Esophagus mucosa (tissue), 1 donor: Measurements from ENCODE around the gene RIMS3. TPM values are rescaled to one million over a fixed set of nuclear protein-coding genes. Genes with fewer than 3 reads are reported as not detected.

Experiments
- ATAC-seq: fragments of 200-7000 bp; cut with Tn5 transposase; one replicate; pipeline ENCODE4 v1.9.1; 2020
- total RNA-seq: library from RNA; stranded (reverse); gene quantifications from one replicate; pipeline ENCODE4 v1.2.4, GENCODE V29; 2023
- donor health status: DM: yes; HTN: yes; CAD: no.

RIMS3 gene
- total RNA-seq, 1 donor from 2014 or later = 2.2 TPM

DNA sequence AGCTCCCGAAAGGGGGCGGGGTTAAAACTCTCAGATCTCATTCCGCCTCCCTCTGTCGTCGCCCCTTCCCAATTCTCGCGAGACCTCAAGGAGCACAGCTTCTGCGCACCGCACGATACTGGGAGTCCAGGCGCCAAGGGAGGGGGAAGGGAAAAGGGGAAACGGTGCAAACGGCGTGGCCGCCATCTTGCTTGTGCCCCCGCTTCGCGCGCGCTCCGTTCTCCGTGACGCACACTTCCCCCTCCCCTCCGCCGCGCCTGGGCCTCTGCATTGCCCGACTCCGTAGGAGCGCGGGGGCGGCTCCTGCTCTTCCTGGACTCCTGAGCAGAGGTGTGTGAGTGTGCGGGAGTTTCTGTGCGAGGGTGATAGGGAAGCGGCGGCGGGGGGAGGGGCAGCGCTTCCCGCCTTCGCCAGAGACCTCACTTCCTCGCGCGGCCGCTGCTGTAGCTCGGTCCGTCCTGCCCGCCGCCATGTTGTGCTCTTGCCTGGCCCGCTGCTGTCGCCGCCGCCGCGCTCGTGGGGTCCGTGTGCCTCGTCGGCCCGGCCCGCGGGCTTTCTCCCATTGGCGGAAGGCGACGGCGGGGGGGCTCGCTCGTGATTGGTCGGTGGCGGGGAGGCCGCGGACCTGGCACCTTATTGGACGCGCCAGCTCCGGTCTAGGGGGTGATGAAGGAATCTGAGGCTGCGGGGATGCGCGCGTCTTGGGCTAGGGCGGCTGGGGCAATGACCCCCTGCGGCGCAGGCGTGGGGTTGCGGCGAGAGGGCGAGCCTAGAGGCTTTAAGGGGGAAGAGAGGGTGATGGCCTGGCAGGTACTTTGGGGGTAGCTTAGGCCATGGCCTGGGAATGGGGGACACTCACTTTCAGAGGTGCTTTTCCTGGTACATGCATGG, 26.3 kb upstream of the RIMS3 start, which contains the start of gene NFYC:
Gene NFYC (plus strand): TSS at position 167 of the 891 bp plus-strand sequence. CDS start 47,140 bp downstream, outside the sequence.
- ATAC-seq = peak; percentile 97

DNA sequence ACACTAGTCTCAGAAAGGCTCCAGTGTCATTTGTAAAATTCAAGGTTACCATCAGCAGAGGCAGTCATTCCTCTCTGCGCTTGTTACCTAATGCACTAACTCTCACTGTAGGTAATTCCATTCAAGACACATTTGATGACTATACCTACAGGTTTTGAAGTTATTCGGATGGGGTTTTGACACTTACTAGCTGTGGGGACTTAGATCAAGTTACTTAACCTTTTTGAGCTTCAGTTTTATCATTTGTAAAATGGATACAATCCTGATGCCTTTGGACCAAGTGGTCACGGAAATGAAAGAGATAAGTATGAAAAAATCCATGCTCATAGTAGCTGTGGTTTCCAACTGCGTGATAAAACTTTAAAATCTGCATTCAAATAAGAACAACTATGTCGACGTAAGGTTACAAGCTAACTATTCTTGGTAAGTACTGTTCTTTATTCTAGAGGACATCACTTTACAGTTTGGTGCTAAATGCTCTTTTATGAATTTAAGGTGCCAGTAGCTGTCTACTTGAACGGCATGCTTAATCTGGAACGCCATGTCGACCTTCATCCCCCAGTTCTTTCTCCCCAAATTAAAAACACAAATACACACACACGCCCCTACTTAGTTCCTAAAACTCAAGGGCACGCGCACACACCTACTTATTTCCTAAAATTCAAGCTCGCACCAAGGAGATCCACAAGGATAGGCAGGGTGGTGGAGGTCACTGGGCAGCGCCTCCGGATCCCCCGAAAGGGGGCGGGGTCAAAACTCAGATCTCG, 25.5 kb upstream of the RIMS3 start:
- no peak for ATAC-seq

GRCh38 chr1:40689737-40690136, 24.3 kb upstream of the RIMS3 start:
- no peak for ATAC-seq

DNA sequence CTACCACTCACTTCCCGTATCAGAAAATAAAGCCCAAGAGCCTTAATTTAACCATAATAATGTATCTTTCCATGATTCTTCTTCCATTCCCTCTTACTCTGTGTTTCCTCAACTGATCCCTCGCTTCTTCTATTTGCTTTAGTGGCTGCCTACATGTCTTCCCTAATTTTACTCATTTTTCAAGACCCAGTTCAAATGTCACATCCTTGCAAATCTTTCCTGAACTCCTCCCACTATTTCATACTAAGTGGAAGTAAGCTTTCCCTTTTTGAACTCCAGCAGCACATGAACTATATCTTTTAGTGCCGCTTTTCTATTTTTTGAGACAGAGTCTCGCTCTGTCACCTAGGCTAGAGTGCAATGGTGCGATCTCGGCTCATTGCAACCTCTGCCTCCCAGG, 22.2 kb upstream of the RIMS3 start:
- ATAC-seq = no peak

DNA sequence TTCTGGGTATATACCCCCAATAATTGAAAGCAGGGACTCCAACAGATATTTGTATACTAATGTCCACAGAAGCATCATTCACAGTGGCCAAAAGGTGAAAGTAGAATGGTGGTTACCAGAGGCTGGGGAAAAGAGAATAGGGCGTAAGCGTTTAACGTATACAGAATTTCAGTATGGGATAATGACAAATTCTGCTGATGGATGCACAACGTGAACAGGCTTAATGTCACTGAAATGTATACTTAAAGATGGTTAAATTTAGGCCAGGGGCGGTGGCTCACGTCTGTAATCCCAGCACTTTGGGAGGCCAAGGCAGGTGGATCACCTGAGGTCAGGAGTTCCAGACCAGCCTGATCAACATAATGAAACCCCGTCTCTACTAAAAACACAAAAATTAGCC, 21.6 kb upstream of the RIMS3 start:
- ATAC-seq = no peak

GRCh38 chr1:40684669-40685068, 19.2 kb upstream of the RIMS3 start:
- ATAC-seq = no peak

DNA sequence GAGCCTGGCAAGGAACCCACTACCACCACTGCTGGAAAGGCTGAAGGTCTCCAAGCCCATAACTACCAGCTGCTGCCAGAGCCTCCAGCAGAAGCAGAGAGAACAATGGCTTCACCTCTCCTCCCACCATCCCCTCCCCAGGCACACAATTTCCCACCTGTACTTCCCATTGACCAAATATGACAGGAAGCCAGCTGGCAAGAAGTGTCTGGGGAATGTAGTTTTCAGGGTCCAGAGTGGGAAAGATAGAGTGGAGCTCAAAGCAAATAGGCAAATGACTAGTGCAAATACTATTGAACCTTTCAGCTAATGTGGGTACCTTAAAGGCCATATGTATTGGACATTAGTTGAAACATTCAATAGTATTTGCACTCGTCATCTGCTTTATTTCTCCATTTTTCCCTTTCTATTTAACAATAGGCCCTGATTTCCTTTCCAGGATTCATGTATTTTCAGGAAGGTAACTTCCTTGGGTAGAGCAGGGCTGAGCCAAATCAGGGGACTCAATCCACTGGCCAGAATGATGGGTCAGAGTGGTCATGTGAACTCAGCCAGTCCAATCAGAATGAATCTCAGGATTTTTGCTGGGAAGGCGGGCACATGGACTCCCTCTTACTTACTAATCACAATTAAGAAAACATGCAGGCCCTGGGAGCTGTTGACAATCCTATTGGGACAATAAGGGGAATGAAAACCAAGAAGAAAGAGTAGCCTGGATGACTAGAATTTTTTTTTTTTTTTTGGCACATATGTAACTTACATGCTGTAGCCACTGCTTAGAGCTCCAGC, 13.9 kb upstream of the RIMS3 start:
- ATAC-seq = no peak

DNA sequence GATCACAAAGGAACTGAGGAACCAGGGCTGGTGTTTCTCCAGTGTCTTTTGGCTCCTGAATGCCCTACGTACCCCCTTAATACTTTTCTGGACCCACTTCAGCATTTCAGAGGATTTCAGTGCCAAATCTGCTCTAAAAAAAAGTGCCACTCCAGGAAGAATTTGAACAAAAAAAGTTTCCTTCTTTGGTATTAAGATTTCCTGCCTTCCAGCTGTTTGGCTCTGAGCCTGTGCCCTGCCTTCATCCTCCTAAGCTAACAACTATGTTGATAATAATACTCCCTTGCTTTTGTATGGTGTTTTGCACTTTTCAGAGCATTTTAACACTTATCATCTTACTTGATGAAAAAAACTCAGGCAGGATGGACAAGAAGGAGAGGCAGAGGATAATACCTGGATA, 11.0 kb upstream of the RIMS3 start:
- no peak for ATAC-seq

GRCh38 chr1:40673452-40673851, 8.0 kb upstream of the RIMS3 start:
- ATAC-seq = no peak

DNA sequence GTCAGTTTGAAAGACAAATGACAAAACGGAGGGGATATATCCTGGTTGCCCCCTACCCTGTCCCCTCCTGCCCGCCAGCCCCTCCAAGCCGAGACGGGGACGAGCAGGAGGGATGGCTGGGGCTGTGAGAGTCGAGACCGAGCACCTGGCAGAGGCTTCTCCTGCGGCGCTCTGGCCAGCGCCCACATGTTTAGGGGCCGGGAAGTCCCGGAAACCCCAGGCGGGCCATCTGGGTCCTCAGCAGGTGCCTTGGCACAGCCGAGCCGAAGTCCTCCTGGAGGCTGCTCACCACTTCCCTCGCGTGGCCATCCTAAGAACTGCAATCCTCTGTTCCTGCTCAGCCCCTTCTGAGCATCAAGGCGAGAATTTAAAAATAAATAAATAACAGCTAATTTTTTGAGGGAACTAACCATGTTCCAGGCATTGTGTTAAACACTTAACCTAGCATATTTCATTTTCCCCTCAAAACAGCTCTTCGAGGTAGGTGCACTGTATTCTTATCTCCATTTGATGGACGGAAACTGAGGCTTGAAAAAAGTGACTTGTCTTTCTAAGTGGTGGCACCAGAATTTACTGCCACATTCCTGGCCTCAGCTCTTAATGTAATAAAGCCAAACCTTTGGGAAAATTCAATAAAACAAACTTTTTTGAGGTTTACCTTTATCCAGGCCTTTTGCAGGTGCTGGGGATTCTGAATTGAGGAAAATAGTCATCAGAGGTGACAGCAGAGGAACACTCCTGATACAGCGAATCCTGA, 3.5 kb upstream of the RIMS3 start:
- ATAC-seq = peak; percentile 78

GRCh38 chr1:40664791-40665190, 691 bp downstream of the RIMS3 start:
- no peak for ATAC-seq

GRCh38 chr1:40664167-40664537, 1.3 kb downstream of the RIMS3 start:
- no peak for ATAC-seq

- ATAC-seq = no peak
Observed at GRCh38 chr1:40663324-40664166, 1.9 kb downstream of the RIMS3 start.

DNA sequence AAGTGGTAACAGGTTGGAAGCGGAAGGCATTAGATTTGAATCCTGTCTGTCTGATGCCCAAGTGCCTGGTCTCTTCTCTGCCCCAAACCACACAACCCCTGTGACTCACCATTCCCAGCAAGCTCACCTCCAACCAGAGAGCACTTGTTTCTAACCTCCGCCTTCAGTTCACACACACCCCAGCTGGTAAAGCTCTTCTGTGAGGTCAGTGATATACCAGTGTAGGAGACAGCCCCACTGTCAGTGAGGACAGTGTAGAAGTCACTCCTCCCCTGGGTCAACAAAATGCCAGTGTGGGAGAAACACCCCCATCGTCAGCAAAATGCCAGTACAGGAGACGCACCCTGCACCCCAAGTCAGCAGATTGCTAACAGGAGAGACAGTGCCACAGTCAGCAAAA, 2.6 kb downstream of the RIMS3 start:
- ATAC-seq = peak; percentile 68

- no peak for ATAC-seq
Observed at GRCh38 chr1:40662151-40662550, 3.3 kb downstream of the RIMS3 start.

- no peak for ATAC-seq
Observed at GRCh38 chr1:40661678-40662077, 3.8 kb downstream of the RIMS3 start.

DNA sequence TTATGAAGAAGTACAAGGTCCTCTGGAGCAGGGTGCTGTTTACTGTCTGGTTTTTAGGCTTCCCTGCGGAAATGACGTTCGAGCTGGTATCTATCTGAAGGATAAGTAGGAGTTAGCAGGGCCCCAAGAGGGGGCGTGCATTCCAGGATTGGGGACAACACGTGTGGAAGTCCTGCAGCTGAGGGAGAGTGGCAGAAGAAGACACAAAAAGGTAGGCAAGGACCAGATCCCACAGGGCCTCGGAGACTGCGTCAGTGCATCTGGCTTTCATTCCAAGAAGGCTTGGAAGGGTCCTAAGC, 5.9 kb downstream of the RIMS3 start:
- ATAC-seq = no peak

DNA sequence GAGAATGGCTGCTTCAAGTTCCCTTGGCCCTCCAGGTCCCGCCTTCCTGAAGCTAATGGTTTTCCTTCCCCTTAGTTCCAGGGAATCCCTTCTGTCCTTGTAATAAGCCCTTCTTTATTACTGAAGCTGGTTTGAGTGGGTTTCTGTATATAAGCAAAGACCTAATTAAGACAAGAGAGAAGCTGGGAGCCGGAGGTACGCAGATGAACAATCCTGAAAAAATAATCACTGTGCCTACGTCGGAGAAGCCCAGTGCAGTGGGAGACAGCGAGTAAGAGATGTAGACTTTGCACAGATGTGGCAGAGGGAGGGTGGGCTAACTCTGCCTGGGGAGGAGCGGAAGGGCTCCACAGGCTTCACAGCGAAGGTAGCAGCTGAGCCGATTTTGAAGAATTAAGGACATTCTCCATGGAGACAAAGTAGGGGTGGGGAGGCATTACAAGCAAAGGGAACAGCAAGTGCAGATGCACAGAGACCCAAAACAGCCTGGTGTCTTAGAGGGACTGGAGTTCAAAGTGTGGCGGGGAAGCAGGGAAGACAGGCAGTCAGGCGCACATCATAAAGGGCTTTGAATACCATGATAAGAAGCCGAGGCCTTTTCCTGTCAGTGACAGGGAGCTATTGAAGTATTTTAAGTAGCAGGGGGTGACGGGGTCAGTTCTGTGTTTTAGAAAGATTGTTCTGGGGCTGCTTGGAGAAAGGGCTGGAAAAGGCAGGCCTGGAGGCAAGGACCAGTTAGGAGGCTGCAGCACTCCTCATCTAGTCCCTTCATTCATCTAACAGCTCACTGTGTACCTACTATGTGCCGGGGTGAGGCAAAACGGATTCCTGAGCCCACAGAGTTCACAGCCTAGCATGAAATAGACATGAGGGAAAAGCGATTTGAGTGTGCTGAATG, 6.5 kb downstream of the RIMS3 start:
- no peak for ATAC-seq

DNA sequence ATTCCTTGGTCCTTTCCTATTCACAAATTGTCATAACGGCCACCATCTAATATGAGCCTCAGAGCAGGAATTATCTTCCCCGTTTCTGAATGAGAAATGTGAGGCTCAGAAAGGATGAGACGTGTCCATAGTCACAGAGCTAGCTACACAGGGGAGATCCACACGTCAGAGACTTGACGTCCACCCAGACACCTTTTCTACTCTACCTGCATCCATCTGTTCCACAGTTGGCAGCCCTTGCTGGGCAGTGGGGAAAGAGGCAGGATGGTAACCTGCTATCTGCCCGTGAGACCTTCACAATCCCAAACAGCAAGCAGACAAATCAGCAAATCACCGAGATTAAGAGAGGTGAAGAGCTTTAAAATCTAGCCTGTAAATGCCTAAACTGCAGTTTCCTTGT, 8.4 kb downstream of the RIMS3 start:
- ATAC-seq = no peak

DNA sequence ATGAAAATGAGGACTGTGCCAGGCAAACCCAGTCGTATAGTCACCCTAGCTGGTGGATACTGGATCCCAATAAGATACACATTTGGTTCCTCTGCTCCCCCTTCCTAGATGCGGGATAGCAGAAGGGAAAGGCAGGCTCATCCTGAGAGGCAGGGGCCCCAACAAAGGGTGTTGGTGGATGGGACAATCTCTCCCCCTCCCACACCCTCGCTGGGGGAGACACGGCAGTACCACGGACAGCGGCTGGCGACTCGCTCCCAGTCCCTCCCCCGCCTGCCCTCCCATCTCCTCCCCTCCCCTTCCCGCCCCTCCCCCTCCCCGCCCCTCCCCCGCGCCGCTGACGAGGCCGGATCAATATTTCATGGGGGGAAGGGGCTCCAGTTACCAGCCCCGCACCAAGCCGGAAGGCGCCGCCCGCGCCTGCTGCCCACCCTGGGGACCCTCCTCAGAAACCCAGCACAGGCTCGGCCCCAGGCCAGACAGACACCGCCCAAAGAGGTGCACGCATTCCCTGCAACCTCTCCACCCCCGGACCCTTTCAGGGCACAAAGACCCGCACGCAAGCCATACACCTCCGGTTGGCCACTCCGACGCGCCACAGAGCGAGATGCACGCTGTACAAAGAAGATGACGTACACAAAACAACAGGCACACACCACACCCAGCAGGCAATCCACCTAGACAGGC, 11.5 kb downstream of the RIMS3 start:
- ATAC-seq = no peak
